CD1c-positive myeloid dendritic cell (primary cell): ENCODE data around the gene CTBP2.

ENCODE experiments used
- DNase-seq: peaks from one replicate; pipeline ENCODE4 v3.0.0-alpha.2; 2016; ENCODE audit errors: extremely low spot score

Gene CTBP2

DNA sequence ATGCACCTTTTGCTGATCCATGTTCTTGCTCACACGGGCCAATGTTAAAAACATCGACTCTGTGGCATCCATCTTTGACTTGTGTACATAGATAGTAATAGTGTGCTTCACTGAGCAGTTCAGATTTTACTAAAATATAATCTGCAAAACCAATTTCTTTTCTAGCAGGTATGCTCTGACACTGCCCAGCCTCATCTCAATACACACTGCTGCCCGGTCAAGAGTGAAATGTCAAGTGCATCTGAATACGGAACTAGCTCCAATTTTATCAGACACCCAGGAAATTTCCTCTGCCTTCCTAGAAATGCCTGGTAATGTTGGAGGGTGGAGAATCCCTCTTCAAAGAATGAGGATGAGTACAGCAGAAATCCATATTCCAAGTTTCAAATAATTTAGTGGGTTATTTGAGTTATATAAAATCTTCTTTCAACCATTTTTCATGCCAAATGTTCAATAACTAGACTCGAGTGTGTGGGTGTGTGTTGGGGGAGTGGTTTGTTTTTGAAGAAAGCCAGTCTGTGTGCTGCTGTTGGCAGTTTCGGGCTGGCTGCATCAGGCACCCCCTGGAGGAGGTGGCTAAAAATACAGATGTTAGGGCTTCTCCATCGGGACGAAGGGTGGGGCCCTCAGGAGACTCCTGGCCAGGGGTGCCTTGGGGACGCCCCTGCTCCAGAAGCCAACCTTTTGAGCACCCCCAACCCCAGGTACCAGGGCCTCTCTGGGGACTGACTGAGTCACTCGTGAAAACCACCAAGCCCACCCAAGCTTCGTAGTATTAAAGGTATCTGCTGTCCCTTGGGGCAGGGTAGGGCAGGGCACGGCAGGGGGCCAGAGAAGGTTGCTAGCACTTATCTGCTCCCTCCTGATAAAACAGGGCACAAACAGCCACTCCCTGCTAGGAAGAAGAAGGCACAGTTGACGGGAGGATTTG, 15.4 kb downstream of the CTBP2 start:
- DNase-seq = peak; percentile 70

DNA sequence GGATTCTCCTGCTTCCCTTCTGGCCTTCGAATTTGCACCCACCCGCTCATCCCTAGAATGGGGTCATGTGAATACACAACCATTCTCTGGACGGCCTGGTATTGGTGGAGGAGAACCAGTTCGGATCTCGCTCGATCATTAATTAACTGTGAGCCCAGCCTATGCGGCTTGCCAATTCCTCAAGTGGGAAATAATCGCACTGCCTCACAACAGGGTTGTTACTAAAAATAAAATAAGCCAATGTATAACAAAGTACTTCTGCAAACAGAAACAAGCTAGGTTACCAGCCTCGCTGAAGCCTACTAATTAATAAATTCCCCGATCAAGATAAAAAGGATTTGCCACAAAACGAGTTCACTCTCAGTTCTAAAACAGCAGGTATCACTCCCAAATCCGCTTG, 16.2 kb downstream of the CTBP2 start:
- DNase-seq = no peak

DNA sequence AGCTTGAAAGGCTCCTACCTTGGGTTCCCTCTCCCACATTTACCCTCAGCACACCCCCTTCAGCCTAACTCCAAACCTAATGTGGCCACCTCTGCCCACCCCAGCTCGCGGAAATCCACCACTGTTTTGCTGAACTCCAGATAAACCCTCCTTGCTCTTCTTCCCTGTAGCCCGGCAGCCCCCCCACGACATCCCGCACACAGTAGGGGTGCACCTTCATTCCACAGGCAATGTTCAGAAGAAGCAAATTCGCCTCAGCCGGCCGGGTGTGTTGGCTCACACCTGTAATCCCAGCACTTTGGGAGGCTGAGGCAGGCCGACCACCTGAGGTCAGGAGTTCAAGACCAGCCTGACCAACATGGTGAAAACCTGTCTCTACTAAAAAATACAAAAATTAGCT, 17.4 kb downstream of the CTBP2 start:
- DNase-seq = no peak

DNA sequence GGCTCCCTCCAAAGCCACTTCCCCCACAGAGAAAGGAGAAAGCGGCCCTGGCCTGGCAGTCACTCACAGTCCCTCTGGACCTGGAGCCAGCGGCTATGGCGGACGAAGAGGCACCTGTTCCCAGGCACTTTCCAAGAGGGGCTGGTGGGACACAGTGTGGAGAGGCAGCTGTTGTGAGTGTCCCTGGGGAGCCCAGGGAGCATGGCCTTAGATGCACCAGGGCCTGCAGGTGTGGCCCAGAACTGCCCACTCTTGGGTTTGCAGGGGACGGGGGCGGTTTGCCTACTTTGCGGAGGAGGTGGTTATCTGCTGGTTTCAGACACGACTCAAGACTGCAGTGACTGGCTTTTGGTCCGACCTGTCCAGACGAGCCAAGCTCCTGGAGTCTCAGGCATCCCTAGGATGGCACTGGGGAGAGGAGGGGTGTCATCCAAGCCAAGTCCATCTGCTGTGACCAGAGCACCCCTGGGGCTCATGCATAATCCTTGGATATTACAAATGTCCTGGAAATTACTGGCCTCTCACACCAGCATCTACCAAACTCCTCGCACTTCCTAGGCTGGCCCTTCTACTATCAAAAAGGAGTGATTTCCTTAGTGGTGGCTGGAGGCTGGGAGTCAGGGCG, 18.4 kb downstream of the CTBP2 start:
- no peak for DNase-seq

DNA sequence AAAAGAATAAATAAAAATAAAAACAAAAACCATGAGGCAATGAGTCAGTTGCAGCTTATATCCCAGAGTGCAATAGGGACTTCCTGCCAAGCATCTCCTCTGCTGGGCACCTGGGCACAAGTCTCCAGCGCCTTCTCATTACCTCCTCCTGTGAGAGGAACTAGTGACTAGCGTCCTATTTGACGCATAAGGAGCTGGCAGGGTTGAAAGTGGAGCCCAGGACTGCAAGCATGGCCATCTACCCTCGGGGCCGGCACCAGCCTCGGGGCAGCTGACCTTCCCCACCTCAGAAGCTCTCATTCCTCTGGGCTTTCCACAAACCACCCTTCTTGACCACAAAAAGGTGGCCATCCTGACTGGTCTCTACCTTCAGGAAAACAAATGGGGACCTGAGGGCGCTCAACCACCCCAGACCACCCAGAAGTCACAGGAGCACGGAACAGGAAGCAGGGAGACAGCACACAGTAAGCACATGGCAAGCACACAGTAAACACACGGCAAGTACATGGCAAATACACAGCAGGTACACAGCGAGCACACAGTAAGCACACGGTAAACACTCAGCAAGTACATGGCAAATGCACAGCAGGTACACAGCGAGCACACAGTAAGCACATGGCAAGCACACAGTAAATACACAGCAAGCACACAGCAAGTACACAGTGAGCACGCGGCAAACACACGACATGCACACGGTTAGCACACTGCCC, 19.1 kb downstream of the CTBP2 start:
- DNase-seq = no peak

DNA sequence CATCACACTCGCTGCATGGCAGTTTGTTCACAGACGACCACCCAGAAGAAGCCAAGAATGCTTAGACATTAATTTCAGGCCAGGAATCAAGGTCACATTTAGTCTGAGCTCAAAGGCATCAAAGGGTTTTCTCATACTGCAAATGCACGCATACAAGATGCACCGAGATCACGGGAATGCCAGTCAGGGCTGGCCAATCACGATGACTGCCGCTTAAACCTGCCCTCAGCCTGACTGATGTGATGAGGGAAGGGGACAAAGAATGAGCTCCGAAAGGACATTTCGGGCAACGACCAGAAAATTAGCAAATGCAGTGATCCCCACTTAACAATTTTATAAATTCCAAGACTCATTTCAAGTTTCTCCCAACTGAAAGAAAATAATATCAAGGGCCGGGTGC, 20.2 kb downstream of the CTBP2 start:
- DNase-seq = no peak

DNA sequence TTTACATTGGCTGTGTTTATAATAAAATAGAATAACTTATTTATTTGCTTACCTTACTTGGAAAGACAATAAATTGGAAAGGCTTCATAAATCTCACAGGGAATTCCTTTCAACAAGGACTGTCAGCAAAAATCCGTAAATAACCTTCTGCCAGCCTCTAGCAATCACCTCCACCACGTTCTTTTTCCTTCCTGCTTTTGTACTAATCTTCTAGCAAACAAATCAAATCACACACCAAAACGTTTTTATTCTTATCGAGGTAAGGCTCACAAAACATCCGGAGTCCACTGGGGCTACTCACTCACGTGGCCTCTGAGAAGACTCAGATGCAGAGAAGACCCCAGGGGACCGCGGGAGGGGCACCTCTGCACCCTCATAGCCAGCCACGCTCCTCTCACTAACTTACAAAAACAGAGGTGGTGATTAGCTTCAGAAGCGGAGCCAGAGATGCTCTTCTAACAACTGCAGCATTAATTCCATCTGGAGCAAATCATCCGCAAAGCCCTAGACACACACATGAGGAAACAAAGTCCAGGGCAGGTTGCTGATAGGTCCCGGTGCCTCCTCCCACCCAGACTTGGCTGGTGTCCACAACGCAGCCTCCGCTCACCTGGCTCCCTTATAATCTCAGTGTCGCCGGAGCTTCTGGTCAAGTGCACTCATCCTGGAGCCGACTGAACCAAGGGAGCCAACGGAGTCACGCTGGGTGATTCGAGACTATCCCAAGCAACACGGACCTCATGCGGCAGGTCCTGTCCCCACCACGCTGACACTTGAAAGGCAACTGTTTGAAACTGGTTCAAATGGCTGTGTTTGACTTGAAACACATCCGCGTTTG, 22.5 kb downstream of the CTBP2 start:
- DNase-seq = no peak

DNA sequence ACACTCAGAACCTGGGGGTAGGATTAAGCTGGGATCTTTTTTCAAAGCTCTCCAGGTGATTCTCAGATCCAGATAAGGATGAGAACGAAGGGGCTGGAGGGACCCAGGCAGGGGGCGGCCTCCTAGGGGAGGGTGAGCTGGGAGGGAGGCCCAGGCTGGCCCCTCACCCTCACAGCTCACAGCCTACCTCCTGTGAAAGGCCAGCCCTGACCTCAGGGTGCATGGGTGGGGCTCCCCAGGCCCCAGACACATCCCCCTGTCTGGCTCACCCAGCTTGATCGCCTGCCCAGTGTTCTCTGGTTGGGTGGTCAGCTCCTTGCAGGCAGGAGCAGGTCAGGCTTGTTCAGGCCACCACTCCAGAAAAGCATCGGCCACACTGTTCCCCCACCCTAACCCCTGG, 24.3 kb downstream of the CTBP2 start:
- no peak for DNase-seq

DNA sequence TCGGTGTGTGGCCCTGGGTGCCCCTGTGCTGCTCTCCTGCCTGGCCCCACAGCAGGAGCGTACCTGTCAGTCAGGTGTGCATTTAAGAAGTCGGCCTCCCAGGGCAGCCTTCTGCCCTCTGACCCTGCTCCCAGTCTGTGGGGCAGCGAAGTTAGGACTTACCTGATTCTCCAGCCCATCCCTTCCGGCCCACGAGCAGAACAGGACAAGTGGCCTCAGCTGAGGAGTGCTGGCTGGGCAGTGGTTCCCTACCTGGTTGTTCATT, 24.7 kb downstream of the CTBP2 start:
- no peak for DNase-seq

DNA sequence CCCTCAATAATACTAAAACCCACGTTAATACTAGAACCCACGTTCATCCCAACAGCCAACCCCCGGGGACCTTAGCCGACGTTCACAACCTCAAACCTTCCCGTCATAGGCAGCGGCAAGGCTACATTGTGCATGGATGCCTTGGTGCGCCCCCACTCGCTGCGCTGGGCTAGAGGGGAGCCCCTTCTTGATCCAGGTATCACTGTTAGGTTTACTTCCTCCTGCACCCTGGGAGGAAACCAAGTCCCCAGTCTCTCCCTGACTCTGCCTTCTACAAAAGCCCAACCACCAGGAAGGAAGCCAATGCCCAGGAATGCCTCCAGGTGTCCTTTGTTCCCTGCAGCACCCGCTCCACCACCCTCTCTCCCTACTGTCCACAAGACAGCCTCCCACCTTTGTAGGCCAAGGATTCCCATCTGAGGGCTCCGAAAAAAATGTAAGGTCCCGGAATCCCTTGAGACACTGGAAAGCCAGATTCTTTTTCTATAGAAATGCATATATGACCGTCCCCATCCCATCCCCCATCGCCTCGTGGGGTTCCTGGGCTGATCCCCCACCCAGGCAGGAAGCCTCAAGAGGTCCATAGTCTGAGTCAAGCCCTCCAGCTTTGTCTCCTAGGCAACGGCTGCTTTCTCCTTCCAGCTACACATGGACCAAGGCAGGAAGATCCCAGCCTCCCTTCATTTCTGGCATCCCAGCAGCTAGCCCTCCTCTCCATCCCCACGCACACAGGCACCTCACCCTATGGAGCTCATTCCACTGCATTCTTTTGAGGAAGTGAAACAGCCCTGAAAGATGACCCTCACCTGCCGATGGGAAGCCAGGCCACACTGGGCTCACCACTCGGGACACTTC, 25.2 kb downstream of the CTBP2 start:
- no peak for DNase-seq

DNA sequence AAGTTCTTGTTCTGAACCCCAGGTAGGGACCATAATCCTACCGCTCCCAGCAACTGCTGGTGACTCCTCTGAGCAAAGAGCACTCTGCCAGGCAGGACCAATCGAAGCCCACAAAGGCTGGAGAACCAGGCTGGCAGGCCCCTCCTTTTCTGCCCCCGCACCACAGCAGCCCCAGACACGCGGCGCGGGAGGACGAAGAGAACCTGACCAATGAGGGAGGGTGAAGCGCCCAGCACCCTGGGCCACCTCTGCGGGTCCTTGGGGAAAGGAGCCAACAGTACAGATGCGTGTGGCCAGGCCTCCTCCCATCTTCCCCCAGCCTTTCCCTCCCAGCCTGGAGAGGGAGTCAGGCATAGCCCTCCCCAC, 25.9 kb downstream of the CTBP2 start:
- no peak for DNase-seq

DNA sequence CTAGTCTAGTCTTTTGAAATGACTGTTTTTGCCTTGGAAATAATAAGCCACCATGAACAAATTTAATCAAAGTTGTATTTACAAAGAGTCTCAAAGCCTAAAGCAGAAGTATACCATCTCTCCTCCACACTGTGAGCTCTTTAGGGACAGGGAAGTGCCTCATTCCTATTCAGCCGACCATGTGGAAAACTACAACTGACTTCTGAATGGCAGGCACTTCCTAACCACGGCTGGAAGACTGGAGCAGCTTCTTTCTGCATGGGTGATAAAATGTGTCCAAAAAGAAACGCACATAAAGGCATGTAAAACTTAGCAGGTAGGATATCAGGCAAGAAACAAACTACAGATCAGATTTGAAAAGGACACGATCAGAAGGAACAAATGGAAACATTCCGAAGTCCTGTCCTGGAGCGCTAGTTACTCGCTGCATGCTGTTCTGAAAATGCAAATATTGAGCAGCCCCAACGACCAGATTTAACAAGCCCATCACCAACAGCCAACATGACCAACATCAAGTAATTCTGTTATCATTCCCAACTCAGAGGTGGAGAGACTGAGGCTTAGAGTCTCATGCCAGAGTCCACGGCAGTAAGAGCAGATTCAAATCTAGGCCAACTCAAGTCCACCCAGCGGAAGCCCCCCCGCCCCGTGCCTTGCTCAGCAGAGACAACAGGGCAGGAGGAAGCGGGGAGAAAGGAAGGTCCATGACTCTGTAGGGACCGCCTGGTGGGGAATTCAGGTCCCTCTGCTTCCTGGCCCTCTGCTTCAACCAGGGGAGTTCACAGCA, 26.5 kb downstream of the CTBP2 start:
- no peak for DNase-seq

DNA sequence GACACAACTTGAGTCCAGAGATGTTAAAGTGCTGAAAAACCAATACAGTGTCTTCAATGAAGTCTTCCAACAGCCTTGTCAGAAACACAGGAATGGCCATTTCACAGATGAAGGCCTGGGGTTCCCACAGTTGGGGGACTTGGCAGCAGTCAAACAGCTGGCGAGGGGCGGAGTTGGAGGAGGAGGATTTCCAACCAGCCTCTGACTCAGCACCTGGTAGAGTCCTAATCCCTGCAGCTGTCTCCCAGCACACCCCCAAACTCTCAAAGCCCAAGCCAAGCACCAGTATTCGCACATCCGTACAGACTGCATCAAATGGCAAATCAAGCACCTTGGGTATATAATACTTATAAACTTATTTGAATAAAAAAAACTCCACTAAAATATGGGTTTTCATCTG, 28.0 kb downstream of the CTBP2 start:
- no peak for DNase-seq

DNA sequence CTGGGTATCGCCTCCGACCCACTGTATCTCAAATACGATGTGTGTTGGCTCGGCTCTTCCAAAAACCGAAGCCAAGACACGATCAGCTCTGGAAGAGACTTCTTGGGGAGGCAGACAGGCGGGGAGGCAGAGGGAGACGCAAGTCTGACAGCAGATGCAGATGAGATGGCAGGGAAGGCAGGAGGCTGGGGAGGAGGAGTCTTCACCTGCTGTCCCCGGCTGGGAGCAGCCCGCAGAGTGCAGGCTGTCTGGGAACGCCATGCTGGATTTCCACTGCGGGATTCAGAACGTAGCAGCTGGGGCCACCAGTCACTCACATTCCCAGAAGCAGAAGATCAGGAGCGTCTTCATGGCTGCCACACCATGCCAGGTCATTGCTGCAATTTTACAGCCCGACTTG, 29.4 kb downstream of the CTBP2 start:
- DNase-seq = no peak

DNA sequence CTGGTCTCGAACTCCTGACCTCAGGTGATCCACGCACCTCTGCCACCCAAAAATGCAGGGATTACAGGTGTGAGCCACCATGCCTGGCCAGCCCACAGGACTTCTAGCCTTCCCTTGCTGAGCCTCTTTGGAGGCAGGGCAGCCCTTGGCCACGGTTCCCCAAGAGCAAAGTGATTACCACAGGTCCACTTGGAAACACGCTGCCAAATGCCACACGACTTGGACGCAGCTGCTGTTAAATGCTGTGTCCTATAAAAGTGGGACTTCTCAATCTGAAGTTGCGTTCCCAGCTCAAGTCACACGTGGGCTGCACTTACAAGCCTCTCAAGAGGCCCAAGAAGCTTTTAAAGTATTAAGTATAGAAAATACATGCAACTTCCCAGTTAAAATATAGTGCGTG, 30.1 kb downstream of the CTBP2 start:
- no peak for DNase-seq

DNA sequence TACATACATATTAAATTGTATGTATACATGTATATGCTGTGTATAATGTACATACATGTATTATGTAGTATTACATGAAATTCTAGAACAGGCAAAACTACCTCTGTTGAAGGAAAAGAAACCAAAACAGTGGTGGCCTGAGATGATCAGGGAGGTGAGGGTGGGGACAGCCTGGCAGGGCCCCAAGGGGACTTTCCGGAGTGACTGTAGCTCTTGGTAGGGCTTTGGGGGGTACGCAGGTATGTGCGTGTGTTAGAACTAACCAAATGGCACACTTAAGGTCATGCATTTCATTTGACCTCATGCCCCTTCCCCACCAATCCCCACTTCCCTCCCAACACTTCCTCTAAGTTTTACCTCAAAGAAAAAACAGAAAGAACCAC, 31.3 kb downstream of the CTBP2 start:
- DNase-seq = no peak

DNA sequence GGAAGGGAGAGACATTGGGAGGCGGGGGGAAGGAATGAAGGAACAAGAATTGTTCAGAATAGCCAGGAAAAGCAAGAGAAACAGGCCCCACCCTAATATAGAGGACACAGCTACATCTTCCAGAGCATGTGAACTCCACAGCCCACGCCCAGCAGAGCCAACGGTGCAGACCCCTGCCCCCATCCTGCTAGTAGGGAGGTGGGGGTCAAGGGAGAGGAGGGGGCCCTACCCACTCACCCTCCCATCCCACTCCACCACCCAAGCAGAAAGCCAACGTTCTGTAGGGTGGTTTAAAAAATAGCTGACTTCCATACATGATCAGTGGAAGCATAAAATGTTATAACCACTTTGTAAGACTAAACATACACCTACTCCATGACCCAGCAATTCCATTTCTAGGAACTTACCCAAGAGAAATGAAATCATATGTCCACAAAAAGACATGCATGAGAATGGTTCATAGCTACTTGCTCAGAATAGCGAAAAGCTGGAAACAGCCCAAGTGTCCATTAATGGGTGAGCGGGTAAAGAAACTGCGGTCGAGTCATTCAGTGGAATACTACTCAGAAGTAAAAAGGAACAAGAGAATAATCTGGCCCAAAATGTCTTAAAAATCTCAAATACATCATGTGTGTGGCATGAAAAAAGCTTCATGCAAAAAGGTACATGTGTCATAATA, 31.8 kb downstream of the CTBP2 start:
- DNase-seq = peak; percentile 24

DNA sequence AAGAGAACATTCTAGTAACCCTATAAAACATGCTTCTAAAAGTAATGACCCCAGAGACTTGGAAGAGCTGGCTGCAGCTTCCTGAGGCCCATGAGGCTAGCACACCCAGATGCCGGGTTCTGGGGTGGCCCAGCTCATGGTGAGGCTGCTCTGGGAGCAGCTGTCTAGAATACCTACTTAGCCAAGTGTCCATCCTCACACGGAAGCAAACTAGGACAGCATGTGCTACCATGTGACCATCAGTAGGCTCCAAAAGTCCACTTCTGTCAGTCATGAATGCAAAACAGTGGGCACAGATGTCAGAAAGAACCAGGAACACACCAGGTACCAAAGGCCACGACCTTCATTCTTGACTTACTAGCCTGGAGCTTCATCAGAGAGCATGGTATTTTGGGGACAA, 32.4 kb downstream of the CTBP2 start:
- no peak for DNase-seq

DNA sequence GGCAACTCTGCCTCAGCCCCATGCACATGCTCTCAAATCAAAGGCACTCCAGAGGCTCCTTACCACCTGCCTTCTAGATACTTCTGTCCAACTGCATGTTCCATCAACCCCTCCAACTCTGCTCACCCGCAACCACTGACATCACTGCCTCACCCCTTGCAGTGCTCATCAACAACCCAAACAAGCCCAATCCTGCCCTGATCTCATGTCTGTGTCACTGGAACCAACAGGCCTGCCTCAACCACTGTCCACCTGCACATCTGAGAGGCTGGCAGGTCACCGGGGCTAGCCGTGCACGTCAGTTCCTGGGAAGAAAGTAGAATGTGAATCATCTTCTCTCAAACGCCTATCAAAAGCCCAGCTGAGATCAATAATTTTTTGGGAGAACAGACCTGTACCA, 33.3 kb downstream of the CTBP2 start:
- no peak for DNase-seq
